ENCODE data around the gene FGD4. TPM values are rescaled to one million over a fixed set of nuclear protein-coding genes. Genes with fewer than 3 reads are reported as not detected.
"Not testable (repeated sequence)": the region's sequence is repeated elsewhere in the genome, so short reads cannot be mapped to it uniquely, and the experiment has no call there.

FGD4 gene
- total and polyA plus RNA-seq, 5 donors, result 3.5 to 12.5 (median 10.7) TPM

DNA sequence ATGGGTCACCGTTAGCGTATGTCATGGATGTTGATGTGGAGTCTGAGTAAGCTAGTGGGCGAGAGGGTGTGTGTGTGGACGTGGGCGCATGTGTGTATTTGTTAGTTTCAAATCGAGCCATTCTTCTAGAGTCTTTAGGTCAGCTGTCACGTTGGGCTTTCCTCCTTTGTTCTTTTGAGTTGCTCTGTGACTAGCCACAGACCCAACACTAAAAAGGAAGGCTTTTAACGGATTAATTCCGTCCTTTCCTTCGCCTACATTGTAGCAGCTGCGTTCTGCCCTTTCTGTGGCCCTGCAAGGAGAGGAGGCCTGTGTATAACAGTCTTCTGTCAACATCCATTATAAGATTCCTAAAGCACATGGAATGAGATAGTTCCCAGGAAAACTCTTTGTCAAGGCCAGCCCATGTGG, 162.6 kb downstream of the FGD4 start:
- Histone ChIP-seq H3K9me3 (ENCODE audit: control insufficient read depth, low read length) (no peaks in the 10 kb centered on the region), H3K4me3 (ENCODE audit: low read length) (no peak overlapping the region), H3K4me1 (ENCODE audit: control insufficient read depth, insufficient read depth, low read length) (peaks cover 12% of the 10 kb centered on the region), H3K27me3 (ENCODE audit: control insufficient read depth, insufficient read depth) (no peaks in the 10 kb centered on the region), H3K27ac (ENCODE audit: low read length) (peak overlapping the region; percentile 67)
- ATAC-seq (no peak), DNase-seq (no peak)
- intact Hi-C loops (cut with DNase I), result no loop called here
- 72% methylated on average over 11 of the region's 11 CpGs for WGBS

DNA sequence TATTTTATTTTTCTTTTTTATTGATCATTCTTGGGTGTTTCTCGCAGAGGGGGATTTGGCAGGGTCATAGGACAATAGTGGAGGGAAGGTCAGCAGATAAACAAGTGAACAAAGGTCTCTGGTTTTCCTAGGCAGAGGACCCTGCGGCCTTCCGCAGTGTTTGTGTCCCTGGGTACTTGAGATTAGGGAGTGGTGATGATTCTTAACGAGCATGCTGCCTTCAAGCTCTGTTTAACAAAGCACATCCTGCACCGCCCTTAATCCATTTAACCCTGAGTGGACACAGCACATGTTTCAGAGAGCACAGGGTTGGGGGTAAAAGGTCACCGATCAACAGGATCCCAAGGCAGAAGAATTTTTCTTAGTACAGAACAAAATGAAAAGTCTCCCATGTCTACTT, 163.1 kb downstream of the FGD4 start:
- peaks cover 12% of the 10 kb centered on the region for H3K4me1 ChIP-seq (ENCODE audit: control insufficient read depth, insufficient read depth, low read length)
- H3K27me3 ChIP-seq (ENCODE audit: control insufficient read depth, insufficient read depth); H3K27ac ChIP-seq (ENCODE audit: low read length); H3K9me3 ChIP-seq (ENCODE audit: control insufficient read depth, low read length); H3K4me3 ChIP-seq (ENCODE audit: low read length); ATAC-seq; intact Hi-C loops (cut with DNase I); DNase-seq: not testable (repeated sequence)
- WGBS, result 40% methylated on average over 5 of the region's 6 CpGs

DNA sequence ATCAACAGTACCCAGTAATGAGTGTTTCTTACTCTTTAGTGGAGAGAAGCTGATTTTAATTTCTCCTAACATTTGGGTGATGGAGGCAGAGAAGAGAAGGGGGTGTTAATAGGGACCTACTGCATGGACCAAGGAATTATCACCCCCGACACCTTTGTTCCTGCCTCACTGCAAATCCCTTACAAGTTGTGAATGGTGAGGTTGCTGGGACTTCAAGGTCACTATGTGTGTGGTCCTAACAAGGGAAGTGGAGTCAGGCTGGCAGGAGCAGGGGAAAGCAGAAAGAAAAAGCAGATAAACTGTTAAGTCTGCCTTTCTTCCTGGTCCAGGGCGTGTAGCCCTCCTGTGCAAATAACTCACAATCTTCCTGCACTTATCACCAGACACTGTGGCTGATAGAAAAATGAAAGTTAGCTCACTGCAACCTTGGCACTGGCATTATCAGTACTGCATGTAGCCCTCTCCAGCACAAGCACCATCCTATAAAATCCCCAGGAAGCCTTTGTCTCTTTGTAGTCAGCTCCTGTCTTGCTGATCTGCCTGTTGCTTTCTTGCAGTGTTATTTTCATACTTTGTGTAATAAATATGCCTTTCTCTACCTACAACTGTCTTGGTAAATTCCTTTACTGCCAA, 167.4 kb downstream of the FGD4 start:
- WGBS, result 50% methylated on average over 2 of the region's 2 CpGs
- peaks cover 5% of the 10 kb centered on the region for H3K4me1 ChIP-seq (ENCODE audit: control insufficient read depth, insufficient read depth, low read length)
- H3K4me3 ChIP-seq (ENCODE audit: low read length), result no peak overlapping the region
- no peaks in the 10 kb centered on the region for H3K27me3 ChIP-seq (ENCODE audit: control insufficient read depth, insufficient read depth)
- peak overlapping the region; percentile 38 for H3K27ac ChIP-seq (ENCODE audit: low read length)
- H3K9me3 ChIP-seq (ENCODE audit: control insufficient read depth, low read length), result no peaks in the 10 kb centered on the region
- DNase-seq (no peak), ATAC-seq (peak; percentile 57 to 70)
- intact Hi-C loops (cut with DNase I), result no loop called here

DNA sequence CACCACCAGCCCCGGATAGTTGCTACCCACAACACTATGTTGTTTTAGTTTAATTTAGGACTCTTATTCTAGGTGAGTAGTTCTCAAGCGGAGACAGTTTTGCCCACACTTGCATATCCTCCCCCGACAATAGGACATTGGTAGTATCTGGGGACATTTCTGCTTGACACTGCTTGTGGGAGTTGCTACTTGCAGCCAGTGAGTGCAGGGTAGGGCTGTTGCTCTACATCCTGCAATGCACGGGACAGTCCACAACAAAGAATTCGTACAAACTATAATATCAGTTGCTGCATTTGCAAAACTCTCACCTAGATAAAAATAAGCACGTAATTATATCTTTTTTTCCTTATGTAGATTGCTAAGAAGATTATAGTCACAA, 167.9 kb downstream of the FGD4 start:
- Histone ChIP-seq H3K4me3 (ENCODE audit: low read length) (no peak overlapping the region), H3K27me3 (ENCODE audit: control insufficient read depth, insufficient read depth) (no peaks in the 10 kb centered on the region), H3K4me1 (ENCODE audit: control insufficient read depth, insufficient read depth, low read length) (peaks cover 5% of the 10 kb centered on the region), H3K27ac (ENCODE audit: low read length) (peak overlapping the region; percentile 38), H3K9me3 (ENCODE audit: control insufficient read depth, low read length) (no peaks in the 10 kb centered on the region)
- DNase-seq, result no peak
- intact Hi-C loops (cut with DNase I), result no loop called here
- ATAC-seq, result peak; percentile 63 to 77
- WGBS, result 33% methylated on average over 6 of the region's 6 CpGs

- H3K4me3 ChIP-seq (ENCODE audit: low read length), result no peak overlapping the region
- peak; percentile 59 to 71 for ATAC-seq
- 52% methylated on average over 1 of the region's 1 CpG for WGBS
- no peak for DNase-seq
- no peaks in the 10 kb centered on the region for H3K9me3 ChIP-seq (ENCODE audit: control insufficient read depth, low read length)
- H3K27me3 ChIP-seq (ENCODE audit: control insufficient read depth, insufficient read depth), result no peaks in the 10 kb centered on the region
- intact Hi-C loops (cut with DNase I), result no loop called here
- no peak overlapping the region for H3K27ac ChIP-seq (ENCODE audit: low read length)
- peaks cover 5% of the 10 kb centered on the region for H3K4me1 ChIP-seq (ENCODE audit: control insufficient read depth, insufficient read depth, low read length)
Measured at GRCh38 chr12:32568228-32568627, 168.9 kb downstream of the FGD4 start.

DNA sequence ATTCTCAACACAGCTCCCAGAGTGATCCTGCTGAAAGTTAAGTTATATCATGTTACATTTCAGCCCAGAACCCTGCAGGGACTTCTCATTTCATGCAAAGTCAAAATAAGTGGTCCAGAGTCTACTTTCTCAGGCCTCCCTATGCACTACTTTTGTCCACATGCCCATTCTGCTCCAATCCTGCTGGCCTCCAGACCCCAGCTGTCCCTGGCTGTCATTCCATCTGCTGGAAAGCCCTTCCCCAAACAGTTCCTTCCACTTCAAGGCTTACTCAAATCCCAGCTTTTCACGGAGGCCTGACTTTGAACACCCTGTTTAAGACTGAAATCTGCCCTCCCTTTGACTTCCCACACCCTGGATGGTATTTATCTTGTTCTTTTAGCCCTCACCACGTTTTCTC, 169.9 kb downstream of the FGD4 start:
- DNase-seq, result no peak
- Histone ChIP-seq H3K4me1 (ENCODE audit: control insufficient read depth, insufficient read depth, low read length) (peaks cover 5% of the 10 kb centered on the region), H3K4me3 (ENCODE audit: low read length) (no peak overlapping the region), H3K9me3 (ENCODE audit: control insufficient read depth, low read length) (no peaks in the 10 kb centered on the region), H3K27ac (ENCODE audit: low read length) (peak overlapping the region; percentile 75), H3K27me3 (ENCODE audit: control insufficient read depth, insufficient read depth) (no peaks in the 10 kb centered on the region)
- no peak for ATAC-seq
- intact Hi-C loops (cut with DNase I), result no loop called here
- WGBS, result 45% methylated on average over 2 of the region's 2 CpGs

GRCh38 chr12:32574585-32574984, 175.2 kb downstream of the FGD4 start:
- Histone ChIP-seq H3K4me1 (ENCODE audit: control insufficient read depth, insufficient read depth, low read length) (peaks cover 2% of the 10 kb centered on the region), H3K4me3 (ENCODE audit: low read length) (no peak overlapping the region), H3K27me3 (ENCODE audit: control insufficient read depth, insufficient read depth) (no peaks in the 10 kb centered on the region), H3K27ac (ENCODE audit: low read length) (no peak overlapping the region), H3K9me3 (ENCODE audit: control insufficient read depth, low read length) (no peaks in the 10 kb centered on the region)
- 96% methylated on average over 1 of the region's 1 CpG for WGBS
- ATAC-seq (no peak), DNase-seq (no peak)
- intact Hi-C loops (cut with DNase I), result no loop called here

- peaks cover 2% of the 10 kb centered on the region for H3K4me1 ChIP-seq (ENCODE audit: control insufficient read depth, insufficient read depth, low read length)
- H3K4me3 ChIP-seq (ENCODE audit: low read length), result no peak overlapping the region
- no peaks in the 10 kb centered on the region for H3K9me3 ChIP-seq (ENCODE audit: control insufficient read depth, low read length)
- 48% methylated on average over 2 of the region's 2 CpGs for WGBS
- ATAC-seq, result no peak
- H3K27me3 ChIP-seq (ENCODE audit: control insufficient read depth, insufficient read depth), result no peaks in the 10 kb centered on the region
- DNase-seq, result no peak
- no peak overlapping the region for H3K27ac ChIP-seq (ENCODE audit: low read length)
- intact Hi-C loops (cut with DNase I), result no loop called here
Measured at GRCh38 chr12:32577328-32577727, 178.0 kb downstream of the FGD4 start.

DNA sequence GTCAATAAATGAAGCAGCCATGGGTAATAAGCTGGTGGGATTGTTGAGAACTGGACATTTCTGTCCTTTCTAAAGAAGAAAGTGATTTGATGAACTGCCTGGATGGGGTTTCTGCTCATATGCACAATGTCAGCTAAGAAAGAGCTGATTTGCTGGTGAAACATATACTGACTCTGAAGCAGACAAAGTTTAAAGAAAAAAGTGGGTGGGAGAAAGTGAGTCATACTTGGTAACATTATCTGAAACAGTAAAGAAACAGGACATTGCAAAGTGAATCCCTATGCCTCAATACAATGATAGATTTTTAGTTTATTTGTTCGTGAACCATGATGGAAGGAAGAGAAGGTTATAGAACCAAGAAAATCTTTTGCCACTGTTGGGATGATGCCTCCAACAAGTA, 184.2 kb downstream of the FGD4 start:
- Histone ChIP-seq H3K4me1 (ENCODE audit: control insufficient read depth, insufficient read depth, low read length) (peaks cover 2% of the 10 kb centered on the region), H3K27ac (ENCODE audit: low read length) (no peak overlapping the region), H3K9me3 (ENCODE audit: control insufficient read depth, low read length) (no peaks in the 10 kb centered on the region), H3K4me3 (ENCODE audit: low read length) (no peak overlapping the region), H3K27me3 (ENCODE audit: control insufficient read depth, insufficient read depth) (no peaks in the 10 kb centered on the region)
- intact Hi-C loops (cut with DNase I), result no loop called here
- no peak for DNase-seq
- no peak for ATAC-seq
- 92% methylated on average over 1 of the region's 1 CpG for WGBS

DNA sequence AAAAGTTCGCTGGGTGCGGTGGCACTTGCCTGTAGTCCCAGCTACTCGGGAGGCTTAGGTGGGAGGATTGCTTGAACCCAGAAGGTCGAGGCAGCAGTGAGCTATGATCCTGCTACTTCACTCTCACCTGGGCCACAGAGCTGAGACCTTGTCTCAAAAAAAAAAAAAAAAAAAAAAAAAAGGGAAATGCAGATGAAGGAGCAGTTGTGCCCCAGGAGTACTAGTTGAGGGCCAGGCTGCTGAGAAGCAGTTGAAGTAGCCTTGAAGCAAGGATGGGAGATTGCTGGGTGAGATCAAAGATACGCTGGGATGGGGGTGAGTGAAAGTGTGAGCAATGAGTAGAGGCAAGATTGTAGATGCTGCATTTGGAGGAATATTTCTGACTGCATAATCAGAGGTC, 186.3 kb downstream of the FGD4 start:
- H3K27me3 ChIP-seq (ENCODE audit: control insufficient read depth, insufficient read depth), result no peaks in the 10 kb centered on the region
- no peaks in the 10 kb centered on the region for H3K9me3 ChIP-seq (ENCODE audit: control insufficient read depth, low read length)
- peaks cover 2% of the 10 kb centered on the region for H3K4me1 ChIP-seq (ENCODE audit: control insufficient read depth, insufficient read depth, low read length)
- intact Hi-C loops (cut with DNase I), result no loop called here
- no peak overlapping the region for H3K27ac ChIP-seq (ENCODE audit: low read length)
- ATAC-seq (no peak), DNase-seq (no peak)
- H3K4me3 ChIP-seq (ENCODE audit: low read length), result no peak overlapping the region
- WGBS, result 95% methylated on average over 5 of the region's 5 CpGs

DNA sequence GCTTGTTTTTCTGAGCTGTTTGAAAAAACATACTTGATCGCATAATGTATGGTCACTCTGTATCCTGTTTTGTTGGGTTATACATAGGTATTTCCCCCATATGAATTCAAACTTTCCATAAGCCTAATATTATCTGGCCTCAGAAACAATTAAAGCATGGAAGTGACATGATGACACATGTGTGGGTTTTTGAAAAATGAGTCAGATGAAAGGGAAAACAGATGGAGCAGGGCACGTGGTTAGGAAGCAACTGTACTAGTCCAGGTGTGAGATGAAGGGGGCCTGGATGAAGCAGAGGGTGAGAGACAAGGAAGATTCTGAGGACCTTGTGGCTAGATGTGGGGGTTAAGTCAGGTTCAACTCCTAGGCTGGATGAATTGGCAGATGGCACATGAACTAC, 187.0 kb downstream of the FGD4 start:
- Histone ChIP-seq H3K27ac (ENCODE audit: low read length) (no peak overlapping the region), H3K9me3 (ENCODE audit: control insufficient read depth, low read length) (no peaks in the 10 kb centered on the region), H3K27me3 (ENCODE audit: control insufficient read depth, insufficient read depth) (no peaks in the 10 kb centered on the region), H3K4me3 (ENCODE audit: low read length) (no peak overlapping the region), H3K4me1 (ENCODE audit: control insufficient read depth, insufficient read depth, low read length) (peaks cover 2% of the 10 kb centered on the region)
- intact Hi-C loops (cut with DNase I), result no loop called here
- DNase-seq, result no peak
- 57% methylated on average over 2 of the region's 2 CpGs for WGBS
- ATAC-seq, result no peak

Measured in right cardiac atrium (tissue), 5 donors.